ENCODE measurements around the gene RASSF4. TPM values are rescaled to one million over a fixed set of nuclear protein-coding genes. Genes with fewer than 3 reads are reported as not detected.

RASSF4 gene
- polyA plus RNA-seq, 3 donors, result 24.2 to 36.0 (median 33.9) TPM

GRCh38 chr10:44960482-44961229, 1.1 kb downstream of the RASSF4 start:
- DNase-seq, result no peak

GRCh38 chr10:44961230-44961571, 1.6 kb downstream of the RASSF4 start:
- no peak for DNase-seq

- DNase-seq, result no peak
Measured at GRCh38 chr10:44961931-44962750, 2.5 kb downstream of the RASSF4 start.

GRCh38 chr10:44962870-44963738, 3.5 kb downstream of the RASSF4 start:
- no peak for DNase-seq

GRCh38 chr10:44963772-44964633, 4.4 kb downstream of the RASSF4 start:
- no peak for DNase-seq

- no peak for DNase-seq
Measured at GRCh38 chr10:44965104-44965503, 5.5 kb downstream of the RASSF4 start.

GRCh38 chr10:44965651-44966097, 6.1 kb downstream of the RASSF4 start:
- no peak for DNase-seq

- no peak for DNase-seq
Measured at GRCh38 chr10:44966129-44966815, 6.7 kb downstream of the RASSF4 start.

- DNase-seq, result no peak
Measured at GRCh38 chr10:44966816-44967509, 7.4 kb downstream of the RASSF4 start.

GRCh38 chr10:44967616-44968015, 8.0 kb downstream of the RASSF4 start:
- DNase-seq, result no peak

- DNase-seq, result no peak
Measured at GRCh38 chr10:44968091-44968490, 8.5 kb downstream of the RASSF4 start.

- no peak for DNase-seq
Measured at GRCh38 chr10:44968500-44969400, 9.1 kb downstream of the RASSF4 start.

- DNase-seq, result no peak
Measured at GRCh38 chr10:44969854-44970253, 10.3 kb downstream of the RASSF4 start.

GRCh38 chr10:44970812-44971395, 11.3 kb downstream of the RASSF4 start:
- DNase-seq, result no peak

- DNase-seq, result no peak
Measured at GRCh38 chr10:44971434-44971833, 11.8 kb downstream of the RASSF4 start.

GRCh38 chr10:44971935-44972757, 12.5 kb downstream of the RASSF4 start:
- no peak for DNase-seq

GRCh38 chr10:44972874-44973306, 13.3 kb downstream of the RASSF4 start:
- no peak for DNase-seq
